CD4-positive, alpha-beta memory T cell (primary cell): Measurements from ENCODE around the gene FAM78B. TPM values are rescaled to one million over a fixed set of nuclear protein-coding genes. Genes with fewer than 3 reads are reported as not detected.
A peak's percentile ranks its signal among the peaks of the same experiment; 100 is the strongest.

Experiments used
- CTCF ChIA-PET: fragments of 350-600 bp; sonication (Branson Sonifier 250); formaldehyde crosslinking; loops from one replicate; lab custom pipeline; 2021; ENCODE audit warnings: inconsistent platforms; ENCODE audit not compliant: partially characterized antibody; lab: Charles Lee
- POLR2A ChIA-PET: fragments of 350-600 bp; sonication (Branson Sonifier 250); formaldehyde crosslinking; loops from one replicate; lab custom pipeline; 2021; ENCODE audit not compliant: partially characterized antibody; lab: Charles Lee
- DNase-seq, 5 donors: peaks; one replicate each; pipeline versions ENCODE4 v3.0.0 to v3.0.0-alpha.2; 2020 to 2022; ENCODE audit warnings: mixed read lengths in 1 of 5
- H3K27ac ChIP-seq: one replicate; pipeline ENCODE4 v1.7.0; 2013; ENCODE audit warnings: low read depth, low read length
- H3K27me3 ChIP-seq: 2 replicates; pipeline ENCODE4 v1.7.0; 2013; ENCODE audit warnings: mild to moderate bottlenecking, low read length, moderate library complexity; ENCODE audit not compliant: insufficient read depth
- H3K36me3 ChIP-seq: 2 replicates; pipeline ENCODE4 v1.7.0; 2013; ENCODE audit warnings: mild to moderate bottlenecking, low read length, moderate library complexity; ENCODE audit not compliant: insufficient read depth
- H3K4me1 ChIP-seq: 2 replicates; pipeline ENCODE4 v1.7.0; 2013; ENCODE audit warnings: mild to moderate bottlenecking, low read length, moderate library complexity; ENCODE audit not compliant: insufficient read depth
- H3K4me3 ChIP-seq, 2 donors: one replicate each; pipeline ENCODE4 v1.7.0; 2013; ENCODE audit warnings: low read length in 2 of 2, mild to moderate bottlenecking in 1 of 2
- H3K9me3 ChIP-seq, 2 donors: one replicate each; pipeline ENCODE4 v1.7.0; 2013; ENCODE audit warnings: low read length in 2 of 2, control low read depth in 1 of 2; ENCODE audit not compliant: control insufficient read depth in 1 of 2
- H3K27ac Mint-ChIP-seq, 7 donors: one replicate each; pipeline ENCODE4 v1.8.0; 2020 to 2021; ENCODE audit warnings: mixed read lengths in 7 of 7, mild to moderate bottlenecking in 6 of 7, inconsistent platforms in 3 of 7, moderate library complexity in 3 of 7
- H3K27me3 Mint-ChIP-seq, 2 donors: one replicate each; pipeline ENCODE4 v1.8.0; 2020 to 2021; ENCODE audit warnings: mixed read lengths in 2 of 2
- H3K36me3 Mint-ChIP-seq, 2 donors: one replicate each; pipeline ENCODE4 v1.8.0; 2020 to 2021; ENCODE audit warnings: mixed read lengths in 2 of 2, inconsistent platforms in 1 of 2, mild to moderate bottlenecking in 1 of 2
- H3K4me1 Mint-ChIP-seq, 4 donors: one replicate each; pipeline ENCODE4 v1.8.0; 2020 to 2021; ENCODE audit warnings: mixed read lengths in 4 of 4, mild to moderate bottlenecking in 1 of 4
- H3K4me3 Mint-ChIP-seq, 8 donors: one replicate each; pipeline ENCODE4 v1.8.0; 2020 to 2021; ENCODE audit warnings: mixed read lengths in 8 of 8, mild to moderate bottlenecking in 7 of 8, moderate library complexity in 6 of 8, inconsistent platforms in 3 of 8
- H3K9me3 Mint-ChIP-seq, 8 donors: one replicate each; pipeline ENCODE4 v1.8.0; 2020 to 2021; ENCODE audit warnings: mixed read lengths in 8 of 8, mild to moderate bottlenecking in 5 of 8, inconsistent platforms in 3 of 8, moderate library complexity in 1 of 8
- intact Hi-C: fragments of 100-400 bp; cut with micrococcal nuclease; formaldehyde crosslinking; loops from one replicate; pipeline ENCODE4 v1.15.1; 2023
- polyA plus RNA-seq, 2 donors: library from polyadenylated mRNA; unstranded; fragments of 300-500 nt; fragmentation: Illumina TruSeq; gene quantifications; one replicate each; pipeline ENCODE4 v1.2.3, GENCODE V29; 2021
- total RNA-seq, 2 experiments: library from RNA; stranded (reverse); gene quantifications; one replicate each; pipeline ENCODE4 v1.2.3, GENCODE V29; 2021

The FAM78B gene
- total and polyA plus RNA-seq, 4 experiments from 2014 or later: 0.08 to 0.33 (median 0.27) TPM

GRCh38 chr1:166112425-166112824 lies 54.4 kb downstream of the FAM78B start:
- CTCF ChIA-PET: no interaction called here
- Mint-ChIP-seq H3K27me3 (no peaks in the 10 kb centered on the region), H3K4me1 (no peaks in the 10 kb centered on the region), H3K4me3 (no peak overlapping the region), H3K36me3 (no peaks in the 10 kb centered on the region), H3K27ac (no peak overlapping the region), H3K9me3 (no peaks in the 10 kb centered on the region)
- no peaks in the 10 kb centered on the region for H3K4me1 ChIP-seq
- no peaks in the 10 kb centered on the region for H3K27me3 ChIP-seq
- POLR2A ChIA-PET: no interaction called here
- no peaks in the 10 kb centered on the region for H3K36me3 ChIP-seq
- H3K27ac ChIP-seq: no peak overlapping the region
- DNase-seq: no peak
- no peaks in the 10 kb centered on the region for H3K9me3 ChIP-seq
- no peak overlapping the region for H3K4me3 ChIP-seq
- intact Hi-C loops: no loop called here

- Mint-ChIP-seq H3K36me3 (no peaks in the 10 kb centered on the region), H3K4me1 (no peaks in the 10 kb centered on the region), H3K27me3 (no peaks in the 10 kb centered on the region), H3K27ac (no peak overlapping the region), H3K9me3 (no peaks in the 10 kb centered on the region), H3K4me3 (no peak overlapping the region)
- CTCF ChIA-PET: no interaction called here
- Histone ChIP-seq H3K4me1 (no peaks in the 10 kb centered on the region), H3K27ac (no peak overlapping the region), H3K4me3 (no peak overlapping the region), H3K27me3 (no peaks in the 10 kb centered on the region), H3K9me3 (no peaks in the 10 kb centered on the region), H3K36me3 (no peaks in the 10 kb centered on the region)
- POLR2A ChIA-PET: no interaction called here
- no peak for DNase-seq
- intact Hi-C loops: no loop called here
These were observed 55.4 kb downstream of the FAM78B start for GRCh38 chr1:166111430-166111829.

- Histone ChIP-seq H3K4me3 (no peak overlapping the region), H3K36me3 (no peaks in the 10 kb centered on the region), H3K4me1 (peaks cover 18% of the 10 kb centered on the region), H3K27ac (no peak overlapping the region), H3K27me3 (no peaks in the 10 kb centered on the region), H3K9me3 (no peaks in the 10 kb centered on the region)
- intact Hi-C loops: loop anchor here (2.0 kb wide), 1 partner anchor 75 kb away; no protein-coding TSS in a partner anchor
- peak overlapping the region in 1 of 7 donors; percentile 10 for H3K27ac Mint-ChIP-seq
- peak overlapping the region in 2 of 8 donors; percentile 11 to 43 for H3K4me3 Mint-ChIP-seq
- H3K9me3 Mint-ChIP-seq: peaks cover 0 to 2% (median 0%) of the 10 kb centered on the region in 8 donors
- no peak for DNase-seq
- CTCF ChIA-PET: interaction anchor here (1.0 to 1.1 kb wide), 2 partner anchors 162 to 163 kb away, joined by 3 to 4 read pairs; no protein-coding TSS in a partner anchor
- POLR2A ChIA-PET: no interaction called here
- no peaks in the 10 kb centered on the region for H3K36me3 Mint-ChIP-seq
- H3K4me1 Mint-ChIP-seq: peaks cover 12 to 24% (median 17%) of the 10 kb centered on the region in 4 donors
- peaks cover 2 to 3% of the 10 kb centered on the region in 2 donors for H3K27me3 Mint-ChIP-seq
These were observed 76.6 kb downstream of the FAM78B start for GRCh38 chr1:166090244-166090643.

- Mint-ChIP-seq H3K27me3 (peaks cover 0 to 3% of the 10 kb centered on the region in 2 donors), H3K4me1 (peaks cover 14 to 28% (median 18%) of the 10 kb centered on the region in 4 donors), H3K4me3 (peak overlapping the region in 2 of 8 donors; percentile 11 to 43), H3K27ac (no peak overlapping the region), H3K36me3 (no peaks in the 10 kb centered on the region), H3K9me3 (peaks cover 0 to 2% (median 0%) of the 10 kb centered on the region in 8 donors)
- Histone ChIP-seq H3K27me3 (no peaks in the 10 kb centered on the region), H3K36me3 (no peaks in the 10 kb centered on the region), H3K4me3 (no peak overlapping the region), H3K27ac (no peak overlapping the region), H3K9me3 (no peaks in the 10 kb centered on the region), H3K4me1 (peaks cover 18% of the 10 kb centered on the region)
- DNase-seq: peak in 2 of 5 donors; percentile 6 to 14
- POLR2A ChIA-PET: no interaction called here
- intact Hi-C loops: loop anchor here (2.0 to 10.0 kb wide), 2 partner anchors 75 to 395 kb away; no protein-coding TSS in a partner anchor
- CTCF ChIA-PET: interaction anchor here (0.9 to 1.1 kb wide), 3 partner anchors 161 to 165 kb away, joined by 3 to 4 read pairs (median 3); no protein-coding TSS in a partner anchor
These were observed 77.0 kb downstream of the FAM78B start for GRCh38 chr1:166089804-166090203.

GRCh38 chr1:166088572-166088955 lies 78.2 kb downstream of the FAM78B start:
- H3K9me3 Mint-ChIP-seq: peaks cover 0 to 2% (median 0%) of the 10 kb centered on the region in 8 donors
- H3K36me3 ChIP-seq: no peaks in the 10 kb centered on the region
- peaks cover 29% of the 10 kb centered on the region for H3K4me1 ChIP-seq
- H3K9me3 ChIP-seq: no peaks in the 10 kb centered on the region
- no peaks in the 10 kb centered on the region for H3K27me3 ChIP-seq
- H3K27ac ChIP-seq: no peak overlapping the region
- CTCF ChIA-PET: no interaction called here
- H3K27ac Mint-ChIP-seq: peak overlapping the region in 1 of 7 donors; percentile 65
- POLR2A ChIA-PET: no interaction called here
- H3K4me3 ChIP-seq: no peak overlapping the region
- no peaks in the 10 kb centered on the region for H3K36me3 Mint-ChIP-seq
- intact Hi-C loops: loop anchor here (10.0 kb wide), 1 partner anchor 396 kb away; no protein-coding TSS in a partner anchor
- peaks cover 21 to 41% (median 27%) of the 10 kb centered on the region in 4 donors for H3K4me1 Mint-ChIP-seq
- no peak overlapping the region for H3K4me3 Mint-ChIP-seq
- DNase-seq: no peak
- H3K27me3 Mint-ChIP-seq: peaks cover 0 to 3% of the 10 kb centered on the region in 2 donors

- POLR2A ChIA-PET: no interaction called here
- no peak overlapping the region for H3K4me3 ChIP-seq
- intact Hi-C loops: loop anchor here (10.0 kb wide), 1 partner anchor 397 kb away; no protein-coding TSS in a partner anchor
- H3K36me3 ChIP-seq: no peaks in the 10 kb centered on the region
- no peaks in the 10 kb centered on the region for H3K36me3 Mint-ChIP-seq
- CTCF ChIA-PET: no interaction called here
- no peak overlapping the region for H3K4me3 Mint-ChIP-seq
- H3K9me3 ChIP-seq: no peaks in the 10 kb centered on the region
- peaks cover 0 to 3% of the 10 kb centered on the region in 2 donors for H3K27me3 Mint-ChIP-seq
- no peaks in the 10 kb centered on the region for H3K27me3 ChIP-seq
- H3K27ac ChIP-seq: no peak overlapping the region
- H3K27ac Mint-ChIP-seq: peak overlapping the region in 1 of 7 donors; percentile 65
- peaks cover 0 to 2% (median 0%) of the 10 kb centered on the region in 8 donors for H3K9me3 Mint-ChIP-seq
- peaks cover 21 to 43% (median 27%) of the 10 kb centered on the region in 4 donors for H3K4me1 Mint-ChIP-seq
- no peak for DNase-seq
- H3K4me1 ChIP-seq: peaks cover 29% of the 10 kb centered on the region
These were observed 78.8 kb downstream of the FAM78B start for GRCh38 chr1:166087734-166088571.
